ENCODE results near the gene URAD.

URAD gene

DNA sequence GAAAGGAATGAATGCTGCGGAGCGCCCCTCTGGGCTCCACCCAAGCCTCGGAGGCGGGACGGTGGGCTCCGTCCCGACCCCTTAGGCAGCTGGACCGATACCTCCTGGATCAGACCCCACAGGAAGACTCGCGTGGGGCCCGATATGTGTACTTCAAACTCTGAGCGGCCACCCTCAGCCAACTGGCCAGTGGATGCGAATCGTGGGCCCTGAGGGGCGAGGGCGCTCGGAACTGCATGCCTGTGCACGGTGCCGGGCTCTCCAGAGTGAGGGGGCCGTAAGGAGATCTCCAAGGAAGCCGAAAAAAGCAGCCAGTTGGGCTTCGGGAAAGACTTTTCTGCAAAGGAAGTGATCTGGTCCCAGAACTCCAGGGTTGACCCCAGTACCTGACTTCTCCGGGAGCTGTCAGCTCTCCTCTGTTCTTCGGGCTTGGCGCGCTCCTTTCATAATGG lies 60.1 kb downstream of the URAD start:
- no peak for DNase-seq
- in situ Hi-C loops (cut with MboI; ENCODE audit: low pct_unique_long_range_greater_than_20kb, low sequenced_read_pairs) = no loop called here
